OCI-LY3 (cell line): ENCODE data around the gene CDH8.

Experiments used
- H2AFZ ChIP-seq: fragments of 200-600, 300-600 bp; shearing (Covaris generic); 2 replicates; pipeline ENCODE4 v1.6.0; 2014; ENCODE audit warnings: antibody characterized with exemption, low read depth, low read length
- H3K27ac ChIP-seq: fragments of 200-600, 300-600 bp; sonication (generic); 2 replicates; pipeline ENCODE4 v1.5.1; 2014; ENCODE audit warnings: mild to moderate bottlenecking, low read length, moderate library complexity, mixed read lengths
- H3K27me3 ChIP-seq: fragments of 200-600, 300-600 bp; sonication (generic); 2 replicates; pipeline ENCODE4 v1.6.1; 2014; ENCODE audit warnings: low read depth, low read length, mixed read lengths
- H3K36me3 ChIP-seq: fragments of 200-600, 300-600 bp; sonication (generic); replicated peaks from 2 replicates; pipeline ENCODE3; 2014; ENCODE audit warnings: low read depth, low read length, mixed read lengths
- H3K4me1 ChIP-seq: fragments of 300-600, 200-600 bp; sonication (generic); 2 replicates; pipeline ENCODE4 v1.6.1; 2014; ENCODE audit warnings: low read length, mixed read lengths
- H3K4me2 ChIP-seq: fragments of 200-600, 300-600 bp; sonication (generic); 2 replicates; pipeline ENCODE4 v1.6.1; 2014; ENCODE audit warnings: low read length, mixed read lengths
- H3K4me3 ChIP-seq: fragments of 300-600, 200-600 bp; sonication (generic); 2 replicates; pipeline ENCODE4 v1.5.1; 2014; ENCODE audit warnings: antibody characterized with exemption, mild to moderate bottlenecking, low read length, moderate library complexity
- H3K79me2 ChIP-seq: fragments of 300-600, 200-600 bp; shearing (Covaris generic); 2 replicates; pipeline ENCODE4 v1.6.1; 2014; ENCODE audit warnings: mild to moderate bottlenecking, low read length, mixed read lengths
- H3K9ac ChIP-seq: fragments of 300-600, 200-600 bp; shearing (Covaris generic); 2 replicates; pipeline ENCODE4 v1.6.0; 2014; ENCODE audit warnings: mild to moderate bottlenecking, low read length, moderate library complexity
- H3K9me3 ChIP-seq: fragments of 200-600, 300-600 bp; shearing (Covaris generic); 2 replicates; pipeline ENCODE4 v1.6.1; 2014; ENCODE audit warnings: low read length, mixed read lengths; ENCODE audit not compliant: insufficient read depth
- H4K20me1 ChIP-seq: fragments of 200-600, 300-600 bp; sonication (generic); 2 replicates; pipeline ENCODE4 v1.6.1; 2016; ENCODE audit warnings: low read length, mixed read lengths; ENCODE audit not compliant: insufficient read depth
- EZH2phosphoT487 ChIP-seq: fragments of 200-600 bp; shearing (Covaris generic); IDR thresholded peaks from 2 replicates; pipeline ENCODE4 v1.6.1; 2018; ENCODE audit warnings: antibody characterized with exemption, mixed run types, low read depth
- TF ChIP-seq, protein P1 (sequence below): fragments of 200-600, 300-600 bp; sonication (generic); IDR thresholded peaks from 2 replicates; pipeline ENCODE4 v1.5.1; 2014; ENCODE audit warnings: antibody characterized with exemption, low read length, low read depth

Gene CDH8

DNA sequence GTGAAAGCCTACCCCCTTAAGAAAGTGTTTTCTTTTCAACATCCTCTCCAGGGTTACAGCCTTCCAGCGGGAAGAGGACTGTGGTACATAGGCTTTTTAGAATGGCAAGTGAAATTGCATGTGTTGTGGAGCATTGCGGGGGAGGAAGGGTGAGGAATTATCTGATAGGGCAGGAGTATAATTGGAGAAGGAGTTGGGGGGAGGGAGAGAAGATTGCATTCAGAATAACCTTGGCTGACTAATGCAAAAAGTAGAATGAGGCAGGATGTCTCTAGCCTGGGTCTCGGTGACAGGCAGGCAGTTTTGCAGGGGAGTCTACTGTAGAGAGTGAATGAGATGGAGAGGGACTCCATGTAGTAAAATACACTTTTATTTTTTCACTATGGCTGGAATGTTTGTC lies 2.4 kb upstream of the CDH8 start:
- Histone ChIP-seq H3K79me2 (no peaks in the 10 kb centered on the region), H2AFZ (no peak overlapping the region), H3K9ac (no peak overlapping the region), H3K9me3 (no peaks in the 10 kb centered on the region), H3K4me2 (no peak overlapping the region), H3K27me3 (no peaks in the 10 kb centered on the region), H3K4me3 (no peak overlapping the region), H3K36me3 (no peaks in the 10 kb centered on the region), H3K27ac (no peak overlapping the region), H4K20me1 (no peaks in the 10 kb centered on the region), H3K4me1 (no peaks in the 10 kb centered on the region)
- TF ChIP-seq, protein P1, sequence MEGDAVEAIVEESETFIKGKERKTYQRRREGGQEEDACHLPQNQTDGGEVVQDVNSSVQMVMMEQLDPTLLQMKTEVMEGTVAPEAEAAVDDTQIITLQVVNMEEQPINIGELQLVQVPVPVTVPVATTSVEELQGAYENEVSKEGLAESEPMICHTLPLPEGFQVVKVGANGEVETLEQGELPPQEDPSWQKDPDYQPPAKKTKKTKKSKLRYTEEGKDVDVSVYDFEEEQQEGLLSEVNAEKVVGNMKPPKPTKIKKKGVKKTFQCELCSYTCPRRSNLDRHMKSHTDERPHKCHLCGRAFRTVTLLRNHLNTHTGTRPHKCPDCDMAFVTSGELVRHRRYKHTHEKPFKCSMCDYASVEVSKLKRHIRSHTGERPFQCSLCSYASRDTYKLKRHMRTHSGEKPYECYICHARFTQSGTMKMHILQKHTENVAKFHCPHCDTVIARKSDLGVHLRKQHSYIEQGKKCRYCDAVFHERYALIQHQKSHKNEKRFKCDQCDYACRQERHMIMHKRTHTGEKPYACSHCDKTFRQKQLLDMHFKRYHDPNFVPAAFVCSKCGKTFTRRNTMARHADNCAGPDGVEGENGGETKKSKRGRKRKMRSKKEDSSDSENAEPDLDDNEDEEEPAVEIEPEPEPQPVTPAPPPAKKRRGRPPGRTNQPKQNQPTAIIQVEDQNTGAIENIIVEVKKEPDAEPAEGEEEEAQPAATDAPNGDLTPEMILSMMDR, result no peak
- no peak for TF ChIP-seq EZH2phosphoT487

DNA sequence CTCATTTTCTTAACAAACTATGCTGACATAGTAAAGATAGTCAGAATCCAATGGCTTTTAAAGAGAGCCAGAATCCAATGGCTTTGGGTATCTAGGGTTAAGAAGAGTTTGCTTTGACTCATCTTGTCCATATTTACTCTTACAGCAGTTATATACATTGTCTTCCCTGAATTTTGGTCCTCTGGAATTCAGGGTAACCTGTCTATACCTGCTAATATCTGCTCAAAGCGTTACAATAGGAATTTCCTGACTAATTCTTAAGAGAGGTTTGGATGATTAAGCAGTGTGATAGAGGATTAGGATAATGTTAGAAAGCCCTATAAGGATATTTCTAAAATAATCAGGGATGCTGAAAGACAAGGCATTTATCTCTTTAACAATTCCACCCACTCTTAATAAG lies 2.0 kb upstream of the CDH8 start:
- Histone ChIP-seq H4K20me1 (no peaks in the 10 kb centered on the region), H2AFZ (no peak overlapping the region), H3K9me3 (no peaks in the 10 kb centered on the region), H3K4me1 (no peaks in the 10 kb centered on the region), H3K36me3 (no peaks in the 10 kb centered on the region), H3K9ac (no peak overlapping the region), H3K4me2 (no peak overlapping the region), H3K27ac (no peak overlapping the region), H3K79me2 (no peaks in the 10 kb centered on the region), H3K27me3 (no peaks in the 10 kb centered on the region), H3K4me3 (no peak overlapping the region)
- TF ChIP-seq EZH2phosphoT487, result no peak

DNA sequence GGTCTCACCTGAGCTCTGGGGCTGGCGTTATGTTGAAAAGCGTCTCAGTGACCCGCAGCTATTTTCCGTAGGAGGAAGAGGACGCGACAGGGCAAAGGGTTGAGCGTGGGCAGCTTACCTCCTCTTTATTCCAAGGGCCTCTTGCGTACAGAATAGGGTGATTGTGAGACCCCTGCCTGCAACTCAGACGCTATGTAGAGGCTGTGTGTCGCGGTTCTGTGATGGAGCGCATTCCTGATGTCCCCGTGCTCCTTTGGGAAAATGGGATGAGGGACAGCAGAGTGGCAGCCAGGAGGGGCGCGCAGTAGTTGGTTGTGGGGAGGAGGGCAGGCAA lies 531 bp upstream of the CDH8 start:
- Histone ChIP-seq H3K4me1 (no peaks in the 10 kb centered on the region), H4K20me1 (no peaks in the 10 kb centered on the region), H3K4me3 (no peak overlapping the region), H3K36me3 (no peaks in the 10 kb centered on the region), H3K4me2 (no peak overlapping the region), H3K9me3 (no peaks in the 10 kb centered on the region), H3K27ac (no peak overlapping the region), H3K27me3 (no peaks in the 10 kb centered on the region), H3K79me2 (no peaks in the 10 kb centered on the region), H2AFZ (no peak overlapping the region), H3K9ac (no peak overlapping the region)
- no peak for TF ChIP-seq EZH2phosphoT487
- TF ChIP-seq, protein P1, result no peak

DNA sequence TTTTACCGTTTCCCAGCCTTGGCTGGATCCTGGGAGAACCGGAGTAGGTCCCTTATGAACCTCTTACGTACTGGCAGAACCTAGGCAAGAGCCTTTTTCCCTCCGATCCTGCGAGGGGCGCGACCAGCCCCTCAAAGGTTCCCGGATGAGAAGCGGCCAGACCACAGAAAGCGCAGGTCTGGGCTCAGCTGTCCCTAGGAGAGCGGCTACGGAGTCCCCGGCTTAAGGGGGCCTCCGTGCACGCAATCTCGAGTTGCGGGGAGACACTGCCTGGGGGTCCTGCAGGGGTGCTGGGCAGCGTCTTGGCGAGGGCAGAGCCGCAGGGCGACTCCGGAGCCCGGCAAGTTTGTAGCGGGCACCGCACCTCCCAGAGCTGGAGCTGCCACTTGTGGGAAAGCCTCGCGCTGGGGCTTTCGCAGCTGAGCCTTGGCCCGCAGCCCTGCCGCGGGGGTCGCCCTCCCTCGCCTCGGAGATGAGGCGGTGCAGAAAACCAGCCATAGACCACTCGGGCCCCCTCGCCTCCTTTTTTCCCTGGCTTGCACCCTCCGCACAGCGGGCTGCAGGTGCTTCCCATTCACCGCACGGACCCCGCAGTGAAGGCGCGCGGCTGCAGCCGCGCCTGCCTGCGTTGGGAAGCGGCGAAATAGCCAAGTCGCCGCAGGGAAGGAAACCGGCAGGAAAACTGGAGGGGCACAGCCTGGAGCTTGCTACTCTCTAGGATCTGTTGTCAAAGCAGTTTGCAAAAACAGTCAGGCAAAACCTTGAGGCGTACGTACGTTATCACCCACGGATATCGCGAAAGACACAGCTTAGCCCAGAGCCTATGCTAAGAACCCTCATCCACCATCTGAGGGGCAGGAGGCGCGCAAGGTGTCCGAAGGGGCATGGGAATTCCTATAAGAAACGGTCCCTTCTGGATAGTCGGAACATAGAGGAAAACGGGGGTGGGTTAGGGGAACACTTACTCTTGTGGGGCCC lies 834 bp downstream of the CDH8 start:
- Histone ChIP-seq H3K4me1 (no peaks in the 10 kb centered on the region), H3K9me3 (no peaks in the 10 kb centered on the region), H3K27me3 (no peaks in the 10 kb centered on the region), H2AFZ (no peak overlapping the region), H3K4me2 (no peak overlapping the region), H3K9ac (no peak overlapping the region), H3K4me3 (no peak overlapping the region), H3K79me2 (no peaks in the 10 kb centered on the region), H3K27ac (no peak overlapping the region), H3K36me3 (no peaks in the 10 kb centered on the region), H4K20me1 (no peaks in the 10 kb centered on the region)
- TF ChIP-seq EZH2phosphoT487, result no peak
- TF ChIP-seq, protein P1, result no peak
